Measurements from ENCODE around the gene TBC1D21.

Gene TBC1D21

GRCh38 chr15:73930790-73931281, 57.5 kb downstream of the TBC1D21 start:
- Histone ChIP-seq H3K27ac (ENCODE audit: extremely low read depth, low read depth, low read length) (no peak overlapping the region), H3K4me3 (ENCODE audit: low read depth, low read length) (no peak overlapping the region), H3K4me1 (ENCODE audit: control insufficient read depth, insufficient read depth, low read length) (peaks cover 4% of the 10 kb centered on the region), H3K36me3 (ENCODE audit: control insufficient read depth in 2 of 2, insufficient read depth in 1 of 2, low read length in 2 of 2) (no peaks in the 10 kb centered on the region), H3K9me3 (ENCODE audit: control insufficient read depth, insufficient read depth, low read depth, low read length) (no peaks in the 10 kb centered on the region)
- ChIA-PET CTCF (interaction anchor here (0.6 to 2.0 kb wide), 2 partner anchors 10 to 974 kb away, joined by 5 to 7 read pairs; no protein-coding TSS in a partner anchor), POLR2A (interaction anchor here (0.5 kb wide), 1 partner anchor 92 kb away, joined by 3 read pairs; no protein-coding TSS in a partner anchor)
- TF ChIP-seq ZSCAN16 (tag by site-specific recombination; IDR thresholded peaks at IDR 0.05) (no peak), REPIN1 (tag by site-specific recombination; IDR thresholded peaks at IDR 0.05; ENCODE audit: low read depth) (no peak), ZNF561 (tag by site-specific recombination; IDR thresholded peaks at IDR 0.05; ENCODE audit: borderline replicate concordance) (no peak), ZNF701 (tag by site-specific recombination; IDR thresholded peaks at IDR 0.05) (no peak), ZNF214 (tag by site-specific recombination; IDR thresholded peaks at IDR 0.05; ENCODE audit: borderline replicate concordance) (no peak), MZF1 (tag by site-specific recombination; IDR thresholded peaks at IDR 0.05; ENCODE audit: borderline replicate concordance) (no peak), ZNF248 (tag by site-specific recombination; IDR thresholded peaks at IDR 0.05) (no peak), ZNF664 (tag by site-specific recombination; IDR thresholded peaks at IDR 0.05) (no peak), ZNF423 (tag by site-specific recombination; IDR thresholded peaks at IDR 0.05) (no peak), ZNF391 (tag by site-specific recombination; IDR thresholded peaks at IDR 0.05; ENCODE audit: borderline replicate concordance, low read depth) (no peak), ZNF2 (tag by site-specific recombination; IDR thresholded peaks at IDR 0.05) (no peak), PRDM1 (tag by site-specific recombination; IDR thresholded peaks at IDR 0.05) (no peak), ZNF555 (tag by site-specific recombination; conservative IDR thresholded peaks at IDR 0.05) (no peak), ZNF768 (tag by site-specific recombination; IDR thresholded peaks at IDR 0.05) (no peak)
- TF ChIP-seq, protein P1, sequence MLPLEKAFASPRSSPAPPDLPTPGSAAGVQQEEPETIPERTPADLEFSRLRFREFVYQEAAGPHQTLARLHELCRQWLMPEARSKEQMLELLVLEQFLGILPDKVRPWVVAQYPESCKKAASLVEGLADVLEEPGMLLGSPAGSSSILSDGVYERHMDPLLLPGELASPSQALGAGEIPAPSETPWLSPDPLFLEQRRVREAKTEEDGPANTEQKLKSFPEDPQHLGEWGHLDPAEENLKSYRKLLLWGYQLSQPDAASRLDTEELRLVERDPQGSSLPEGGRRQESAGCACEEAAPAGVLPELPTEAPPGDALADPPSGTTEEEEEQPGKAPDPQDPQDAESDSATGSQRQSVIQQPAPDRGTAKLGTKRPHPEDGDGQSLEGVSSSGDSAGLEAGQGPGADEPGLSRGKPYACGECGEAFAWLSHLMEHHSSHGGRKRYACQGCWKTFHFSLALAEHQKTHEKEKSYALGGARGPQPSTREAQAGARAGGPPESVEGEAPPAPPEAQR (tag by site-specific recombination; IDR thresholded peaks at IDR 0.05): no peak
- TF ChIP-seq, protein P2, sequence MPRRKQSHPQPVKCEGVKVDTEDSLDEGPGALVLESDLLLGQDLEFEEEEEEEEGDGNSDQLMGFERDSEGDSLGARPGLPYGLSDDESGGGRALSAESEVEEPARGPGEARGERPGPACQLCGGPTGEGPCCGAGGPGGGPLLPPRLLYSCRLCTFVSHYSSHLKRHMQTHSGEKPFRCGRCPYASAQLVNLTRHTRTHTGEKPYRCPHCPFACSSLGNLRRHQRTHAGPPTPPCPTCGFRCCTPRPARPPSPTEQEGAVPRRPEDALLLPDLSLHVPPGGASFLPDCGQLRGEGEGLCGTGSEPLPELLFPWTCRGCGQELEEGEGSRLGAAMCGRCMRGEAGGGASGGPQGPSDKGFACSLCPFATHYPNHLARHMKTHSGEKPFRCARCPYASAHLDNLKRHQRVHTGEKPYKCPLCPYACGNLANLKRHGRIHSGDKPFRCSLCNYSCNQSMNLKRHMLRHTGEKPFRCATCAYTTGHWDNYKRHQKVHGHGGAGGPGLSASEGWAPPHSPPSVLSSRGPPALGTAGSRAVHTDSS (tag by site-specific recombination; IDR thresholded peaks at IDR 0.05): no peak
- TF ChIP-seq, protein P3, sequence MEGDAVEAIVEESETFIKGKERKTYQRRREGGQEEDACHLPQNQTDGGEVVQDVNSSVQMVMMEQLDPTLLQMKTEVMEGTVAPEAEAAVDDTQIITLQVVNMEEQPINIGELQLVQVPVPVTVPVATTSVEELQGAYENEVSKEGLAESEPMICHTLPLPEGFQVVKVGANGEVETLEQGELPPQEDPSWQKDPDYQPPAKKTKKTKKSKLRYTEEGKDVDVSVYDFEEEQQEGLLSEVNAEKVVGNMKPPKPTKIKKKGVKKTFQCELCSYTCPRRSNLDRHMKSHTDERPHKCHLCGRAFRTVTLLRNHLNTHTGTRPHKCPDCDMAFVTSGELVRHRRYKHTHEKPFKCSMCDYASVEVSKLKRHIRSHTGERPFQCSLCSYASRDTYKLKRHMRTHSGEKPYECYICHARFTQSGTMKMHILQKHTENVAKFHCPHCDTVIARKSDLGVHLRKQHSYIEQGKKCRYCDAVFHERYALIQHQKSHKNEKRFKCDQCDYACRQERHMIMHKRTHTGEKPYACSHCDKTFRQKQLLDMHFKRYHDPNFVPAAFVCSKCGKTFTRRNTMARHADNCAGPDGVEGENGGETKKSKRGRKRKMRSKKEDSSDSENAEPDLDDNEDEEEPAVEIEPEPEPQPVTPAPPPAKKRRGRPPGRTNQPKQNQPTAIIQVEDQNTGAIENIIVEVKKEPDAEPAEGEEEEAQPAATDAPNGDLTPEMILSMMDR (tag by site-specific recombination; IDR thresholded peaks at IDR 0.05): no peak

GRCh38 chr15:73931441-73931840, 58.1 kb downstream of the TBC1D21 start:
- ChIA-PET POLR2A (interaction anchor here (0.5 to 1.2 kb wide), 4 partner anchors 9 to 93 kb away, joined by 3 read pairs; no protein-coding TSS in a partner anchor), CTCF (interaction anchor here (0.6 to 2.0 kb wide), 4 partner anchors 9 to 1582 kb away, joined by 4 to 7 read pairs (median 5); no protein-coding TSS in a partner anchor)
- no peak overlapping the region for H3K27ac ChIP-seq (ENCODE audit: extremely low read depth, low read depth, low read length)
- peaks cover 4% of the 10 kb centered on the region for H3K4me1 ChIP-seq (ENCODE audit: control insufficient read depth, insufficient read depth, low read length)
- H3K4me3 ChIP-seq (ENCODE audit: low read depth, low read length): no peak overlapping the region
- no peaks in the 10 kb centered on the region for H3K36me3 ChIP-seq (ENCODE audit: control insufficient read depth in 2 of 2, insufficient read depth in 1 of 2, low read length in 2 of 2)
- no peaks in the 10 kb centered on the region for H3K9me3 ChIP-seq (ENCODE audit: control insufficient read depth, insufficient read depth, low read depth, low read length)
- TF ChIP-seq SCRT1 (tag by site-specific recombination; IDR thresholded peaks at IDR 0.05; ENCODE audit: borderline replicate concordance) (no peak), HOXC10 (CRISPR knock-in tag; IDR thresholded peaks at IDR 0.05) (no peak), YY1 (tag by site-specific recombination; IDR thresholded peaks at IDR 0.05) (no peak), ZXDB (tag by site-specific recombination; IDR thresholded peaks at IDR 0.05) (no peak), ZNF10 (tag by site-specific recombination; IDR thresholded peaks at IDR 0.05) (no peak), ZFP37 (tag by site-specific recombination; IDR thresholded peaks at IDR 0.05) (no peak), ZNF548 (tag by site-specific recombination; IDR thresholded peaks at IDR 0.05) (no peak), ZNF391 (tag by site-specific recombination; IDR thresholded peaks at IDR 0.05; ENCODE audit: borderline replicate concordance, low read depth) (no peak), IKZF3 (tag by site-specific recombination; IDR thresholded peaks at IDR 0.05) (no peak), PRDM2 (tag by site-specific recombination; IDR thresholded peaks at IDR 0.05; ENCODE audit: borderline replicate concordance) (no peak)

Measured in HEK293 (cell line).